Measurements from ENCODE around the gene GUCD1.
"Not testable (repeated sequence)": the region's sequence is repeated elsewhere in the genome, so short reads cannot be mapped to it uniquely, and the experiment has no call there.

The GUCD1 gene

DNA sequence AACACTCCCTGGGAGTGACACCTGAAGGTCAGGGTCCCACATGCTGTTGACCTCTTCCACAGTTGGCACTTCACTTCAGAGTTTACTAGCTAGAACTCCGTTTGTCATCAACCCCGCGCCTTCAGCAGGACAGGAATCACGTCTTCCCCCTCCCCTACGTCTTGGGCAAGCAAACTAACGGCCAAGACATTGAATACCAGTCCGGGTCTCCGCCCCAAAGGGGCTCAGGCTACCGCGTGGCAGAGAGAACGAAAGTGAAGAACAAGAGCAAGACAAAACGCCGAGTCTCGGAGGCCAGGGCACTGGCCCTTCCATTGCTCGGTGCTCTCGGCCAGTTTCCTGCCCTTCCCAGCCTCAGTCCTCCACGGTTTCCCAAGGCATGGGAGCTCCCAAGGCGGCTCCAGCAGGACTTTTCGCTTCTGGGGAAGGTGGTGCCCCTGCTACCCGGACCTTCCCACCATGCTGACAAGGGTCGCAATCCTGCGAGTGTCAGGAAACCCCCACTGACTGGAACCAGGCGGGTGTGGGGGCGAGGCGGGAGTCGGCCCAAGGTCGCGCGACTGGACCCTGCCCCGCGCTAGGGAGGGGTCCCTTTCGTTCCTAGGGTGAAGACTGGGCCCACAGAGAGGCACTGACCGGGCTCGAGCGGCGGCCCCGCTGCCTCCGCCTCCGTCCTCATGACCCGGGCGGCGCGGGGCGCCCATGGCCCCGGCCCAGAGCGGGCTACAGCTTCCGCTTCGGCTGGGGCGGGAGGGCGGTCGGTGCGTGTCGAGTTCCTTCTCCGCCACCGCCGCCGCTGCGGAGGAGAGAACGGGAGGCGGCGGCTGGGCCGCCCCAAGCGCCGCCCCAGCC lies at the start of gene GUCD1:
TSS of gene GUCD1 (minus strand) at position 826 of the 852 bp plus-strand sequence. CDS start at position 679, 147 bp downstream.
- peak in 1 of 10 donors; percentile 25 for DNase-seq

DNA sequence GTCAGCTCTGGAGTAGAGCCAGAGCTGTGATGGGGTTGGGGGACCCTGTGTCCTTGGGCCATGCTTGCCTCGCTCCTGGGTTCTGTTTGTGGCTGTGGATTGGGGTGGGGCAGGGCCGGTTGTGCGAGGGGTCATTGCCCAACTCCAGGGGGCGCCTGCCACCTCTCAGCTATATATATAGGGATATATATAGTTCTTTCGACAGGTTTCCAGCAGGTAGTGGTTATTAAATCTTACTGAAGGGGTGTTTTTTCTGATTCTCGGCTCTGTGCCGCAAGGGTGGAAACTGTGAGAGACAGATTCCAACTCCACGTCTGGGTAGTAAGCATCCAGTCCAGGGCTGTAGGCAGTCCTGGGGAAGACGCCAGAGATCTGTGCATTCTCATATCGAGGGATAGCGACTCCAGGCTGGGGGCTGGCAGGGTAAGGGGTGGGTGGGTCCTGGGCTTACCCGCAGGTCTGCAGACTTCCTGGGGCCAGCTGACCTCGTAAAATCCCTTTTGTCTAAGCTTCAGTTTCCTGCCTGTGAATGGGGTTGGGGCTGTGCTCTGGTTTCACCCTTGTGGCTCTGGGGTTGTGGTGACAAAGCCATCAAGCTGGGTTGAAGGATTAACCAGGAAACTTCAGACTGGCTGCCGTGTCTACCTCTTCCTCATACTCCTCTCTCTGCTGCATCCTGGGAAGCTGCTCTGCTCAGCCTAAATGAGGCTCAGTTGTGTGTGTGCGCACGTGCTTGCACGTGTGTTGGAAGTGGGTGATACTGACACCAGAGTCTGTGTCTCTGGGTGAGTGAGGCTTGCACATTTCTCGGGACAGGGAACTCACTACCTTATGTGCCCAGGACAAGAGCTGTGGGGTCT lies 49.1 kb upstream of the GUCD1 start:
- peak in 3 of 10 donors; percentile 3 to 38 (median 18) for DNase-seq
- intact Hi-C loops (cut with DNase I): not testable (repeated sequence)

More for the DNA sequence above, at the start of gene GUCD1:
- intact Hi-C loops (cut with DNase I): loop anchor here (1.0 to 2.0 kb wide), 2 partner anchors 34 to 284 kb away; partner anchors contain the start of gene SPECC1L

DNA sequence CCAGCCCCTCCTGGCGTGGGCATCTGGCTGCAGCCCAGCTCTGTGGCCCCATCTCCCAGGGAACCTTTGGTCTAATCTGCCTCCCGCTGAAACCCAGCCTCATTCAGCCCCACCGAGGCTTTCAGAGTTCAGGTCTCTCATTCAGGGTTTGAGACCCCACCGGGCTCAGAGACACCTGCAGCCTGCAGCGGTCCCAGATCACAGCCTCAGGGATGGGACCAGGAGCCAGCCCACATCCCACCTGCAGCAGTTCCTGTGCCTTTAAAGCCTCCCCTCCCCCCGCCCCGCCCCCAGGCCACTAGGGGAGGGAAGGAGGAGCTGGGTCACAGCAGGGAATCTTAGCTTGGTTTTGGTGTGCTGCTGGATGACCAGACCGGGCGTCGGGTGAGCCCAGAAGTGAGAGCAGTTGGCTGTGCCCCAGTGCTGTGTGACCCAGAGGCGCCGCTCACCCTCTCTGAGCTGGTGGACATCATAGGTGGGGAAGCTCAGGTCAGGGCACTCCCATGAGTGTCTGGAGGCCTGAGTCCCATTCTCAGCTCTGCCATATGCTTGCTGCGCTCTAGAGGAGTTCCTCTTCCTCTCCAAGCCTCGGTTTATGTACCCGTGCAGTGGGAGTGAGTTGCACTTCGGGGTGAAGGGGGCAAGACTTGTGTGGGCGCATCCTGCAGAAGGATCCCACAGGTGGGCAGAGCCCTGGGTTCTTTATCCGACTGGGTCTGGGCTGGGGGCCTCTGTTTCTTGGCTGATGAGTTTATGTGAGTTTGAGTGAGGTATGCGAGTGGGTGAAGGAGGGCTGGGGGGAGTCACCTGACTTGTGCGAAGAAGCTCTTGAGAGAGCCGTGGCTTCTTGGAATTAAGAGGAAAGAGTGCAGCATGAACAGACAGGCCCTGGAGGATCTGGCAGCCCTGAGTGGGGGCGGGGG lies 48.2 kb upstream of the GUCD1 start, which contains the start of gene GGT1:
TSS of gene GGT1 (plus strand) at position 347 of the 923 bp plus-strand sequence. CDS start 7,889 bp downstream, outside the sequence.
- DNase-seq: peak in 3 of 10 donors; percentile 11 to 66 (median 42)
- intact Hi-C loops (cut with DNase I): not testable (repeated sequence)

GRCh38 chr22:24602105-24602749 lies 47.3 kb upstream of the GUCD1 start:
- intact Hi-C loops (cut with DNase I): not testable (repeated sequence)
- DNase-seq: peak in 2 of 10 donors; percentile 44 to 58

DNA sequence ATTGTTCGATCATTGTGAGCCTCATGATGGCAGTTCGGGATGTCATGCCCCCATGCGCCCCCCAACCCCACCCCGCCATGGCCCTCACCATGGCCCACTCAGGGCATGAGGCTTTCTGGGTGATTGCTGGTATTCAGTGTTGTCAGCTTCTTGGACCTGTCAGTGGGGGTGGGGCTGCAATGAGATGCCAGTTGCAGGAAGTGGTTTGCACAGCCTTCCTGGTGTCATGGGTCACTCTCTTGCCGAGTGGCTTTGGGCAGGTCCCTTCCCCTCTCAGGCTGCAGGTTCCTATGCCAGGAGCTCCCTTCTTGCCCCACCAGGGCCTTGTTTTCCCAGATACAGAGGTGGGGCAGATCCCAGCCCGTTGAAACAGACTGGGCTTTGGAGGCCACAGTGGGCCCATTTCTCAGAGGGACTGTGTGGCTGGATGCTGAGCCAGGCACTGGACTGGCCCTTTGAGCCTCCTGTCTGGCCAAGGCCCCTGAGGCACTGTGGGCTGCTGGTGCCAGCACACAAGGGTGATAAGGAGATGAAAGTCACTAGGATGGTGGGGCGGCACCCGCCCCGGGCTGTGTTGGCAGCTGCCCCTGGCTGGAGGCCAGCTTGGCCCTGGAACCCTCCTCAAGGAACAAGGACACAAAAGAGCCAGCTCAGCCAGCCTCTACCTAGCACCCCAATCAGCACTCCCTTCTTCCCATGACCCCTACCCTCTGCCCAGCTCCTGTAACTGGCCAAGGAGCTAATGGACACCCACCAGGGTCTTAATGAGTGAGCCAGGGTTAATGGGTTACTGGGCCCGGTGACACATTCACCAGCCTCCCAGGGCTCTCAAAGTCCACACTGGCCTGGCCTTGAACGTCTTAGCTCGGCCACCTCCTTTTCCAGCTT lies 46.5 kb upstream of the GUCD1 start:
- DNase-seq: peak in 4 of 10 donors; percentile 20 to 86 (median 66)
- intact Hi-C loops (cut with DNase I): no loop called here

- intact Hi-C loops (cut with DNase I): not testable (repeated sequence)
Measured at GRCh38 chr22:24599958-24600715, 45.2 kb upstream of the GUCD1 start.

GRCh38 chr22:24599514-24599913 lies 44.6 kb upstream of the GUCD1 start:
- peak in 2 of 10 donors; percentile 48 to 55 for DNase-seq
- intact Hi-C loops (cut with DNase I): no loop called here

More at GRCh38 chr22:24599958-24600715, 45.2 kb upstream of the GUCD1 start:
- peak in 3 of 10 donors; percentile 6 to 66 (median 20) for DNase-seq

- peak in 1 of 10 donors; percentile 9 for DNase-seq
- intact Hi-C loops (cut with DNase I): not testable (repeated sequence)
Measured at GRCh38 chr22:24597076-24597475, 42.1 kb upstream of the GUCD1 start.

GRCh38 chr22:24595863-24596262 lies 40.9 kb upstream of the GUCD1 start:
- intact Hi-C loops (cut with DNase I): no loop called here
- no peak for DNase-seq

DNA sequence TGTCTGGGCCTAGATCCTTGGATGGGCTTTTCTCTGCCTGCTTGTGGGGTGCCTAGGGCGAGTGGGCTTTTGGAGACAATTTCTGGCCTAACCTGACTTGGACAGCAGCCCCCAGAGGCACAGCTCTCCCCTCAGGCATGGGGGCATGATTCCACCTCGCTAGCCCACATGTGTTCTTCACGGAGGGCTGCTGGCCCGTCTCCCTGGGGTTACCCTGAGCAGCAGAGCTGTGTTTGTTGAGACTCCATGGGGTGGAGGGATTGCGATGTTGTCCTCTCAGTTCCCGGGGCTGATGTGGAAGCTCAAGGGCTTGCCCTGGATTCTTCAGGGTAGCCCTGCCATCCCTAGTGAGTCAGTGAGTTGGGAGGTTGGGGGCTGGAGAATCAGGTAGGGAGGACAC lies 40.3 kb upstream of the GUCD1 start:
- intact Hi-C loops (cut with DNase I): no loop called here
- DNase-seq: peak in 1 of 10 donors; percentile 39

GRCh38 chr22:24594569-24595120 lies 39.7 kb upstream of the GUCD1 start:
- peak in 1 of 10 donors; percentile 67 for DNase-seq
- intact Hi-C loops (cut with DNase I): no loop called here

- intact Hi-C loops (cut with DNase I): no loop called here
- DNase-seq: peak in 2 of 10 donors; percentile 55 to 69
Measured at GRCh38 chr22:24593836-24594568, 39.1 kb upstream of the GUCD1 start.

DNA sequence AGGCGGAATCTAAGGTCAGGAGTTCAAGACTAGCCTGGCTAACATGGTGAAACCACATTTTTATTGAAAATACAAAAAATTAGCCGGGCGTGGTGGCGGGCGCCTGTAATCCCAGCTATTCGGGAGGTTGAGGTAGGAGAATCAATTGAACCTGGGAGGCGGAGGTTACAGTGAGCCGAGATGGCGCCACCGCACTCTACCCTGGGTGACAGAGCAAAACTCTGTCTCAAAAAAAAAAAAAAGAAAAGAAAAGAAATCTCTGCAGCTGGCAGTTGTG lies 38.6 kb upstream of the GUCD1 start:
- intact Hi-C loops (cut with DNase I): not testable (repeated sequence)
- peak in 1 of 10 donors; percentile 74 for DNase-seq

- intact Hi-C loops (cut with DNase I): no loop called here
- DNase-seq: peak; percentile 48 to 95 (median 76)
Measured at GRCh38 chr22:24592851-24593558, 38.1 kb upstream of the GUCD1 start, which contains the start of gene LRRC75B. Gene LRRC75B (minus strand): TSS chr22:24593073. CDS start chr22:24593039, 34 bp downstream.

DNA sequence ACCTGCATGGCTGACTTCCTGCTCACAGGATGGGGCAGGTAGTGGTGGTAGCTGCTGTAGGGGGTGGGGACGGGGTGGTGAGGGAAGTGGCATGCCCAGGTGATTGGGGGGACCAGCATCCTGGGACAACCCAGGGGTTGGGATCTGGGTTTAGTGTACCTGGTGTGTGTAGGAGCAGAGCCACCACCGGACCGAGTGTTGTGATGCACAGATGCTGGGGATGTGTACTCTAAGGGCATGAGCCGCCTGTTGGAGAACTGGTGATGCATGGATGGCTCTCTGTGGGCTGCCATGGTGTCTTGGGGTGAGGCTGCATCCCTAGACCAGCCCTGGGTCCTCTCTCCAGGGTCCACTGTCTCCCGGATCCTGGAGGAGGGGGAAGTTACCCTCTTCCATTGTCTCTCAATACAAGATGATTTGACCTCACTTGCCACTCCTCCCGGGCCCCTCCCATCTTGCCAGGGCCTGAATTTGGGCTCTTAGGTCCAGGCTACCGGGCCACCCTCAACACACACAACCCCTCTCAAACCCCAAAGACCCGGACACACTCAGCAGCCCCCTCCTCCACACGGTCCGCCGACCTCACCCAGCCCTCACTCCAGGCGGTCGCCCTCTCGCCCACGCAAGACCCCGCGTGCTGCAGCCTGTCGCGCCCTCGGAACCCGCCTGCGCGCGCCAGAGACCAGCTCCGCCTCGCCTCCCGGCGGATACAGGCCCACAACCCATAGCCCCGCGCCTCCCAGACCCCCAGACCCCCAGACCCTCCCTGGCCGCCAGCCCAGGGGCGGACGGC lies 37.3 kb upstream of the GUCD1 start:
- intact Hi-C loops (cut with DNase I): no loop called here
- DNase-seq: peak in 1 of 10 donors; percentile 81
